Pulmonary artery endothelial cell (primary cell): ENCODE results near the gene OLFM1. TPM values are rescaled to one million over a fixed set of nuclear protein-coding genes. Genes with fewer than 3 reads are reported as not detected.

ENCODE experiments used
- DNase-seq: peaks from one replicate; pipeline ENCODE4 v3.0.0-alpha.2; 2011; ENCODE audit warnings: low read depth, low spot score
- total RNA-seq: library from RNA; depleted of rRNA; stranded (reverse); fragments of >200 nt; gene quantifications from 2 replicates; pipeline ENCODE4 v1.2.3, GENCODE V29; 2014

OLFM1 gene
- total RNA-seq, 1 donor from 2014 or later = 0.13 TPM

DNA sequence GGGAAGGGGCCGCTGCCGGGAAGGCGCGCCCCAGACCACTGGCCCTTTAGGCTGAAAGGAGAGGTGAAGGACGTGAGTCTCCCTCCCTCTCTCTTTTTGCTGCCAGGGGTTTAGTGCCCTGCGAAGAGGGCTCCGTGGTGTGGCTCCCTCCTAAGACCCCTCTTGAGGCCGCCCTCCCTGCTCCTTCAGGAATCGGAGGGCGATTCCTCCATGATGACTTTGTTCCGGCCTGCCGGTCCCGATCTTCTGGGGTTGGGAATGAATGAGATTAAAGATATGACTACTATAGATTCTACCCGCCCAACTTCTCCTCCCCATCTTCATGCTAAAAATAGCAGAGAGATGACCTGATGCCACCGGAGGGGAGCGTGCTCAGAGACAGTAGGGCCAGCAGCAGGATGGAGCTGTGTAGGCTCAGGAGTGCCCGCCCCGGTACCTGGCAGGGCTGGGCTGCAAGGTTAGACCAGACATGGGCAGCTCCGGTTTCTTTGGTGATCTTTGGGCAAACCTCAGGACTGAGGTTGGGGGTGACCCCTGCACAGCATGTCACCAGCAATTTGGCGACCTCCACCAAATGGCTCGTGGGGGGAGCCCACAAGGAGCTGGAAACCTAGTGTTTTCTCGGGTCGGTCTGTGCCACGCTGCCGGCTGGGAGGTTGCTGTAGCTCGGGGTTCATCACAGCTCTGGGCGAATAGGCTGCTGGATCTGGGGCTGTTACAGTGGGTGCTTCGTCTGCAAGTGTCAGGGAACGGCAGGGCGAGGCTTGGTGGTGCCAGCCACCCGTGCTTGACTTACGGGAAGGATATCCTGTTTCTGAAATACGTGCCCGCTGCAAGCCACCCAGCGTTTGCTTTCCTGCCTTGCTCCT lies 1.7 kb downstream of the OLFM1 start:
- no peak for DNase-seq

- no peak for DNase-seq
Observed at GRCh38 chr9:135090081-135090480, 2.6 kb downstream of the OLFM1 start.

DNA sequence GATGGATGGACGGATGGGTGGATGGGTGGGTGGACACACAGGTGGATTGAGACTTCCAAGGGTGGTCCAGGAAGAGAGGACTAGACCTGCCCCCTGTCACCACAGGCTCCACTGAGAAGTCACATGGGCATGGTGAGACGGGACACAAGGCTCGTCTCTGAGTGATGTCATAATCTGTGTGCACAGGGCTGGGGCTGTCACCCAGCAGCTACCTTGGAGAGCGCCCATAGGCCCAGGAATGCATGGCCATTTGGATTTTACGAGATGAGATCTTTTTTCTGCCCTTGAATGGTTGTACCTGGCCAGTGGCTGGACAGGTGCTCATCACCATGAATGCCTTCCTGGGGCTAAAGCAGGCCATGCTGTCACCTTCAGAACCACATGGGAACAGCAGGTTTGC lies 3.1 kb downstream of the OLFM1 start:
- no peak for DNase-seq

DNA sequence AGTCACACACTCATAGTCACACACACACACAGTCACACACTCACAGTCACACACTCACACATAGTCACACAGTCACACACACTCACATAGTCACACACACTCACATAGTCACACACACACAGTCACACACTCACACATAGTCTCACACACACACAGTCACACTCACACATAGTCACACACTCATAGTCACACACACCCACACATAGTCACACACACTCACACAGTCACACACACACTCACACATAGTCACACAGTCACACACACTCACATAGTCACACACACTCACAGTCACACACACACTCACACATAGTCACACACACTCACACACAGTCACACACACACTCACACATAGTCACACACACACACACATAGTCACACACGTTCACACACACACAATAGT lies 4.1 kb downstream of the OLFM1 start:
- DNase-seq = no peak

DNA sequence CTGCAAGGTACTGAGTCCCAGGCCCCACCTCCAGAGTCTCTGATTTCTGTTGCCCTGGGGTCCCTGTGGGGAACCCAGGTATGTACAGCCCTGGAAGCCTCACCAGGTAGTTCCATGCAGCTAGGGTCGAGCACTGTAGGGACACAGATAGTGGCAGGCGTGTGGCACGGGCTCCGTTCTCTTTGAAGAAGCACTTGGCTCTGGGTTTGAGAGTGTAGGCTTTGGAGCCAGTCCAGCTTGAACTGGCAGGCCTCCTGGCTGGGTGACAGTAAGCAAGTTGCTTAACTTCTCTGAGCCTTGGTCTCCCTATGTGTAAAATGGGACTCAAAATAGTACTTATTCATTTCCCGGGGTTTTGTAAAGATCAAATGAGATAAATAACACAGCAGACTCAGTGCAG lies 5.6 kb downstream of the OLFM1 start:
- no peak for DNase-seq

DNA sequence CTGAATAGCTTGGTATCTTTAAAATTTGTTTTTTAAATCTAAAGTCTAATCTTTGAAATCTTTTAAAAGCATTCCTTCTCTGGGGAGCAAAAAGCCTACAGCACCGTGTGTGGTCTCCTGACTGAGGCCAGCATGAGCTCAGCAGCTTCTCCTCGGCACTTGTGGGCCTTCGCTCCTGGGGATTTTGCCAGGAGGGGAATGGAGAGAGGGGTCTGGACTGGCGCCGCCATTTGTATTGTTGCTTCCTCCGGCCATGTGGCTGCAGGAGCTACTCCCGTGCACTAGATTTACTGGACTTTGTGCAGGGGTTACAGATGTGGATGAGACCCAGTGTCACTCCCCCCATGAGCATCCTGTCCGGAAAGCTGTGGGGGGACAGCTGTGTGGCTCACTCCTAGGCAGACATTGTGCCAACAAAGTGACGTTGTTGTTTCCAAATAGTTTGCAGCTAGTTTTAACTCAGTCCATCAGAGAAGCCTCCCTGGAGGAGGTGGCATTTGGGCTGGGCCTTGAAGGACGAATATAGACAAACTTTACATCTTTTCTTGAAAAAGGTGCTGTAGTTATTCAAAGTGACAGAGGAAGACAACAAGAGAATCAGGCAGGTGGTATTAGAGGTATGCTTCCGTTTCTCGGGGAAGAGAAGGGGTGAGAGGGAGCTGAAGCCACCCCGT lies 6.6 kb downstream of the OLFM1 start:
- no peak for DNase-seq

- no peak for DNase-seq
Observed at GRCh38 chr9:135095470-135096407, 8.3 kb downstream of the OLFM1 start.

- no peak for DNase-seq
Observed at GRCh38 chr9:135096408-135096895, 9.0 kb downstream of the OLFM1 start.

DNA sequence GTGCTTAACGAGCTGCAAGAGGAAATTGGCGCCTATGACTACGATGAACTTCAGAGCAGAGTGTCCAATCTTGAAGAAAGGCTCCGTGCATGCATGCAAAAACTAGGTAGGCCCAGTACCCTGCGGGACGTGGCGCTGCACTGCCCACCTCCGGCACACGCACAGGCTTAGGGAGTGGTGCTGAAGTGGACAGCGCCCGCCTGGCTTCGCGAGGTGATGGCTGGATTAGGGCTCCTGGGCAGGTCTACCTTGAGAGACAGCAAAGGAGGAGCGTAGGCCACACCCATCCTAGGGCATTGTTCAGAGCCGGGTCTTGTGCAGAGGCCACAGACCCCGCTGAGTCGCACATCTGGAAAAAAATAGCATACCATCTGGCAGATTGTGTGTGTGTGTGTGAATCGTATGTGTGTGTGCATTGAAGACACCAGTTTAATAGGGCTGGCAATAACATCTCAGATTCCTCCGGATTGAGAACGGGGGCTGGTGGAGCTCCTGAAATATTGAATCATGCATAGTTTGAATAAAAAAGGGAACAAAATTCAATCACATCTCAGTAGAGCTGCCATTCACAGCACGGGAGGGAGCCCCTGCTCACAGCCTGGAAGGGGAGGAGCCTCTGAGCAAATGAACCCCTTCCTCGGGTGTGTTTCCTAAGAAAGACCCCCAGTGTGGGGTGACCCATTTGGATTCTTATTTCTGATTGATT lies 11.1 kb downstream of the OLFM1 start:
- no peak for DNase-seq

GRCh38 chr9:135099574-135099973 lies 12.1 kb downstream of the OLFM1 start:
- no peak for DNase-seq

DNA sequence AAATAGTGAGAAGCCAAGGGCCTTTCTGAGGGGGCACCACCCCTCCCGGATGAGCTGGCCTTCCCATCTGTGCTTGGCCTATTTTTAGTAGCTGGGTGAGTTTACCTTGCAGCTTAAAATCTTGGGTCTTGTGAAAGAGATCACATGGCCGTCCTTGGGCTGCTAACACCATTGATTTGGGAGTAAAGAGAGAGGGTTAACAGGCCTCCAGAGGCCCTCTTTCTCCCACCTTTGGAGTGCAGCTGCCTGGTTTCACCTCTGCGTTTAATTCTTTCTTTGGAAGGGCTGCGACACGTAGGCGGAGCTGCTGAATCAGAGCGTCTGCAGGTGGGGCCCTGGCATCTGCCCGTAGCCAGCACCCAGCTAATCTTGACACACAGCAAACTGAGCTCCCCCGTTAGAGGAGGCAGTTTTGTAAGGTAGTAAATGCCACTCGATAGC lies 12.8 kb downstream of the OLFM1 start:
- no peak for DNase-seq

- no peak for DNase-seq
Observed at GRCh38 chr9:135100725-135101410, 13.4 kb downstream of the OLFM1 start.

- DNase-seq = no peak
Observed at GRCh38 chr9:135101486-135101885, 14.0 kb downstream of the OLFM1 start.

GRCh38 chr9:135101926-135102325 lies 14.5 kb downstream of the OLFM1 start:
- DNase-seq = no peak

GRCh38 chr9:135102331-135102730 lies 14.9 kb downstream of the OLFM1 start:
- no peak for DNase-seq

GRCh38 chr9:135103001-135103446 lies 15.6 kb downstream of the OLFM1 start:
- no peak for DNase-seq

DNA sequence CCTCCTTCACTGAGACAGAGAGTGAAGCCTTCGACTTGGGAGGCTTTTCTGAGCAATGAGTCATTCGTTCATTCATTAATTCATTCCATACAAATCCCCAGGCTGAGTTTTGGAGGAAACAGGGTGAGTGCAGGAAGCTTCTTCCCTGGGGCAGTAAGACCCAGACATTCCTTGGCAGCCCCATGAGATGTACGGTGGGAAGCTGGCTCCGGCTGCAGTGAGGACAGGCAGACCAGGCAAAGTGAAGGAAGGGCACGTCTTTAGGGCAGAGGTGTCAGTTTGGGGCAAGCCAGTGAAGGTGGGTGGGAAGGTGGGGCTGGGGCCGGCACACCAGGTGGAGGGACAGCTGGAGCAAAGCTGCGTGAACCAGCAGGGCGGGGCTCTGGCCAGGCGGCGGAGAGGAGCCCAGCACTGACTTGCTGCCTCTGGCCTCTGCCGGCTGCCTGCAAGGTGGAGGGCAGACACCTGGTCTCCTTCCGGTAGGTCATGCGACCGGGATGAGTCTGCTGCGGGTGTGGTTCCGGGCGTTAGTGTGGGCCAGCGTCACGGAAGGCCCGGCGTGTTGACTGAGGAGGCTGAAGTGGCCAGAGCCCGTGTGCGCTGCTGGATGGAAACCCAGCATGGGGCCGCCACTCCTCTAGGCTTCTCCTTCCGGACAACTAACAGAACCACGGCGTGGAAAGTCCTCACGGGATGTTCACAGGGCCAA lies 16.6 kb downstream of the OLFM1 start:
- no peak for DNase-seq

- DNase-seq = no peak
Observed at GRCh38 chr9:135104761-135105160, 17.3 kb downstream of the OLFM1 start.

DNA sequence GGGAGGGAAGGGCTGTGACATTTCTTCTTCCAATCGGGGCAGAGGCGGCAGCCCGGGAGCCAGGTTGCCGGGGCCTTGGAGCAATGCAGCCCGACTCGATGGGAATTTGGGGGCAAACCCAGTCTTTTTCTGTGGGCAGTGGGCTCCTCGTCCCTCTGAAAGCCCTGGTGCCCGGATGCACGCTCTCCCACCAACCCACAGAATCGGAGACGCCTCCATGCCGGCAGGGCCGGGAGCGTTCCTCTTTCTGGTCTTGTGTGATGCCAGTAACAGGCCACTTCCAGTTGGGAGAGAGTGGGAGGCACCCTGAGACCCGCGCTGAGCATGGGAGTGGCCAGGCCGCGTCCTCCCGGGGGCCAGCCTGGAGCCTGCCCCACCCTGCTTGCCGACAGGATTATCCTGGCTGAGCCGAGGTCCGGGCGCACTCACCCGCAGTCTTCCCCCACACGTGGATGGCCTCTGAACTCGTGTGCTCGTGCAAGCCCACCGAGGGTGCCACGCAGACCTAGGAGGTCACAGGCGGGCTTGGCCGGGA lies 17.8 kb downstream of the OLFM1 start:
- no peak for DNase-seq
